HG02763 (cell line): ENCODE measurements around the gene DHRSX.
"Not testable (repeated sequence)": the region's sequence is repeated elsewhere in the genome, so short reads cannot be mapped to it uniquely, and the experiment has no call there.

Source experiments
- ATAC-seq: cut with Tn5 transposase; IDR thresholded peaks from one replicate; pipeline ENCODE4 v1.9.1; 2021; ENCODE audit warnings: mild to moderate bottlenecking, moderate library complexity; ENCODE audit not compliant: unreplicated experiment

DHRSX gene

GRCh38 chrX:2500091-2500802, 529 bp downstream of the DHRSX start:
- ATAC-seq = peak; percentile 38

GRCh38 chrX:2499507-2499906, 1.3 kb downstream of the DHRSX start:
- no peak for ATAC-seq

- no peak for ATAC-seq
These were observed 1.9 kb downstream of the DHRSX start for GRCh38 chrX:2498781-2499302.

- ATAC-seq = no peak
These were observed 2.6 kb downstream of the DHRSX start for GRCh38 chrX:2497961-2498780.

- no peak for ATAC-seq
These were observed 5.2 kb downstream of the DHRSX start for GRCh38 chrX:2495595-2495994.

- ATAC-seq = no peak
These were observed 8.1 kb downstream of the DHRSX start for GRCh38 chrX:2492531-2493218.

GRCh38 chrX:2490634-2491033, 10.1 kb downstream of the DHRSX start:
- ATAC-seq = no peak

GRCh38 chrX:2489446-2490445, 11.0 kb downstream of the DHRSX start:
- no peak for ATAC-seq

- no peak for ATAC-seq
These were observed 12.0 kb downstream of the DHRSX start for GRCh38 chrX:2488621-2489285.

GRCh38 chrX:2487366-2487765, 13.4 kb downstream of the DHRSX start:
- no peak for ATAC-seq

- ATAC-seq = no peak
These were observed 14.2 kb downstream of the DHRSX start for GRCh38 chrX:2486476-2487133.

- ATAC-seq = no peak
These were observed 14.9 kb downstream of the DHRSX start for GRCh38 chrX:2485789-2486345.

- ATAC-seq = no peak
These were observed 15.8 kb downstream of the DHRSX start for GRCh38 chrX:2484721-2485648.

- no peak for ATAC-seq
These were observed 16.5 kb downstream of the DHRSX start for GRCh38 chrX:2484256-2484655.

- no peak for ATAC-seq
These were observed 17.2 kb downstream of the DHRSX start for GRCh38 chrX:2483398-2484060.

GRCh38 chrX:2481597-2481996, 19.2 kb downstream of the DHRSX start:
- ATAC-seq = not testable (repeated sequence)

- not testable (repeated sequence) for ATAC-seq
These were observed 20.8 kb downstream of the DHRSX start for GRCh38 chrX:2479982-2480381.
